Fibroblast of pulmonary artery (primary cell): Measurements from ENCODE around the gene KCNN3.

ENCODE experiments used
- DNase-seq: peaks from one replicate; pipeline ENCODE4 v3.0.0-alpha.2; 2010; ENCODE audit warnings: low read depth
- H3K4me3 ChIP-seq: replicated peaks from 2 replicates; pipeline ENCODE4 v1.5.1; 2011; ENCODE audit warnings: low read depth, mild to moderate bottlenecking, control low read depth, low read length, moderate library complexity
- TF ChIP-seq, protein P1 (sequence below): IDR thresholded peaks from 2 replicates; pipeline ENCODE4 v1.5.1; 2011; ENCODE audit warnings: mild to moderate bottlenecking, control low read depth, low read length, inconsistent platforms; ENCODE audit errors: missing control alignments

KCNN3 gene

GRCh38 chr1:154871374-154871773 lies 1.3 kb upstream of the KCNN3 start:
- no peak for DNase-seq
- TF ChIP-seq, protein P1, sequence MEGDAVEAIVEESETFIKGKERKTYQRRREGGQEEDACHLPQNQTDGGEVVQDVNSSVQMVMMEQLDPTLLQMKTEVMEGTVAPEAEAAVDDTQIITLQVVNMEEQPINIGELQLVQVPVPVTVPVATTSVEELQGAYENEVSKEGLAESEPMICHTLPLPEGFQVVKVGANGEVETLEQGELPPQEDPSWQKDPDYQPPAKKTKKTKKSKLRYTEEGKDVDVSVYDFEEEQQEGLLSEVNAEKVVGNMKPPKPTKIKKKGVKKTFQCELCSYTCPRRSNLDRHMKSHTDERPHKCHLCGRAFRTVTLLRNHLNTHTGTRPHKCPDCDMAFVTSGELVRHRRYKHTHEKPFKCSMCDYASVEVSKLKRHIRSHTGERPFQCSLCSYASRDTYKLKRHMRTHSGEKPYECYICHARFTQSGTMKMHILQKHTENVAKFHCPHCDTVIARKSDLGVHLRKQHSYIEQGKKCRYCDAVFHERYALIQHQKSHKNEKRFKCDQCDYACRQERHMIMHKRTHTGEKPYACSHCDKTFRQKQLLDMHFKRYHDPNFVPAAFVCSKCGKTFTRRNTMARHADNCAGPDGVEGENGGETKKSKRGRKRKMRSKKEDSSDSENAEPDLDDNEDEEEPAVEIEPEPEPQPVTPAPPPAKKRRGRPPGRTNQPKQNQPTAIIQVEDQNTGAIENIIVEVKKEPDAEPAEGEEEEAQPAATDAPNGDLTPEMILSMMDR: no peak

GRCh38 chr1:154870734-154871133 lies 653 bp upstream of the KCNN3 start:
- TF ChIP-seq, protein P1: no peak
- no peak for DNase-seq
- no peak overlapping the region for H3K4me3 ChIP-seq

More at GRCh38 chr1:154871374-154871773, 1.3 kb upstream of the KCNN3 start:
- no peak overlapping the region for H3K4me3 ChIP-seq

DNA sequence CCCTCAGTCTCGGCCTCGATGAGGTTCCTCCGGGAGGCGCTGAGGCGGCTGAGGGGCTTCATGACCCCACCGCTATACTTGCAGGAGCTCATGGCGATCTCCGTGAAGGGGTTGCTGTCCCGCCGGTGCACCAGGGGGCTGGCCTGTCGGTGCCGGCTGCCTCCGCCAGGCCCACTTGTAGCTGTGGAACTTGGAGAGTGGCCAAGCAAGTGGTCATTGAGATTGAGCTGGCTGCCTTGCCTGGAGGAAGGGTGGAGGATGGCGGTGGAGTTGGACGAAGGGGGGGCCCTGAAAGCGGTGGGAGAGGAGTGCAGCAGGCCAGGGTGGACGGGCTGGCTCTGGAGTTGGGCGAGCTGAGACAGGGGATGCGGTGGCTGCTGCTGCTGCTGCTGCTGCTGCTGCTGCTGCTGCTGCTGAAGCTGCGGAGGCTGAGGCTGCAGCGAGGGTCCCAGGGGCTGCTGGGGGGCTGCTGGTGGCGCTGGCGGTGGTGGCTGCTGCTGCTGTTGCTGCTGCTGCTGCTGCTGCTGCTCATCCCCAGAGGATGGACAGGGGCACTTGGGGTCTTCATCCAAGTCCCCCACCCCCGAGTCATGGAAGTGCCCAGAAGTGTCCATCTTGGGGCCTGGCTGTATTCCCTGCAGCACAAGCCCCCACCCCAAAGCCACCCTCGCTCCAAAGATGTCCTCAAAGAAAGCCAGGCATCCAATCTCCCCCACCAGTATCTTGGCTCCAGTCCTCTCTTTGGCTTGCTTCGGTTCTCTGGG lies 548 bp downstream of the KCNN3 start:
- peak overlapping the region; percentile 34 for H3K4me3 ChIP-seq
- TF ChIP-seq, protein P1: no peak
- DNase-seq: peak; percentile 39

- no peak overlapping the region for H3K4me3 ChIP-seq
- TF ChIP-seq, protein P1: no peak
- DNase-seq: no peak
Observed at GRCh38 chr1:154867841-154868605, 2.1 kb downstream of the KCNN3 start.

DNA sequence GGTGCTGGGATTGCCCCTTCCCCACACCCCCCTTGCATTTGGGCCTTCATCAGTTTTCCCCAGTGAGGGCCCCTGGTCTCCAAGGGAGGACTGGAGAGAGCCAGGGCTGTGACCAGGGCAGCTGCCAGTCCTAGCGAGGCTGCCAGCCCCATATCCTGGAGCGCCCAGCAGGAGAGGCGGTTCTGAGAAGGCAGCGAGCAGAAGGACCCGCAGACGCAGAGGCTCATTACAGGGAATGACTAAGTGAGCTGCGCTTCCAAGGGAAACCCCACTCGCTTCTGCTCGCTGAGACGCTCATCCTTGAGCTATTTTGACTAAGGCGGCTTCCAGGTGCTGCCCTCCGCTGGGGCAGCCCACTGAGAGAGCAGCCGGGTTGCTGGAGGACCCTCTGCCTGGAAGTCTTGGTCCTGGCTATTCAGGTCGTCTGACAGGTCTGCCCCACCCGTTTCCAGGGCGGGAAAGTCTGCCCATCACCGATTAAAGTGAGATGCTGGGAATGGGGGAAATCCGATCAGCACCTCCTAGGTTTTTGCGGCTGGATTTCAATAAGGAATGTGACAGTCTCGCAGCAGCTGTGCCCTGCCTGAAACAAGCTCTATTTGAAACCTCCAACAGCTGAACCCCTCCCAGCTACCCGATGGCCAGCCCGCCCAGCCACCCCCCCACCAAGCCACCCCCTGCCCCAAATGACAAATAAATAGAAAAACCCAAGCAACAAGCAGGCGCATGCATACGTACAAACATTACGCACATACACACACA lies 2.8 kb downstream of the KCNN3 start:
- no peak overlapping the region for H3K4me3 ChIP-seq
- TF ChIP-seq, protein P1: no peak
- DNase-seq: peak; percentile 74

DNA sequence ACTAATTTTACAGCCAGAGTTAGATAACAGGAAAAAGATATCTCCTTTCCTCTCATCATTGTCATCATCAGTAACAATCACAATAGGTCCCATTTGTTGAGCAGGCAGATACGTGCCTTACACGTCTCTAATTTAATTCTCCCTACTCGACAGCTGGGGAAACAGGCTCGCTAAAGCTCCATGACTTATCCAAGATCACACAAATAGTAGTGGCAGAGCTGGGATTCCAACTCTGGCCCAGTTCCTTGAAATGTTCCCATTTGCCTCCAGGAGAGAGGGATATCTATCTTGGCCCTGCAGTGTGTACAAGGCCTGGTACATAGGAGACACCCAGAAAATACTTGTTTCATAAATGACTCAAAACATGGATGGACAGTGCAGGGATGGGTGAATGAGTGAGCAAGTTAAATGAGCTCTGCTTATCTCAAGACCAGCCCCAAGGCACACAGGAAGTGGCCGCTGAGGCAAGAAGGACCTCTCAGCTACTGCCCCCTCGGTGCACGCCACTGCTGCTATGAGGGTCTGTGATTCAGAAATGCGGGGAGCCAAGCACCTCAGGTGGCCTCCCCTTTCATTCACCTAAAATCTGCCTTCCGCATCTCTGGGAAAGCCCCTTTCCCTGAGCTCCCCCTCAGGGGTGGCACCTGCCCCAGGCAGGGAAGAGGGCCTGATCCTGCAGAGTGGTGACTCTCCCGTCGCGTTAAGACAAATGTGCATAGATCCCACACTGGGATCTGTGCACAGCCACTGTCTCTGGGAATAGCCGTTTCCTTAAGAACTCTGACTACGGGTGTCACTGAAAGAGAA lies 3.6 kb downstream of the KCNN3 start:
- no peak overlapping the region for H3K4me3 ChIP-seq
- DNase-seq: peak; percentile 14
- TF ChIP-seq, protein P1: no peak
